IMR-90 (cell line): ENCODE data around the gene PZP. TPM values are rescaled to one million over a fixed set of nuclear protein-coding genes. Genes with fewer than 3 reads are reported as not detected.

Experiments used
- ATAC-seq: fragments of 200-7000 bp; cut with Tn5 transposase; 2 replicates; pipeline ENCODE4 v1.9.1; 2020; ENCODE audit warnings: low read depth, mild to moderate bottlenecking, moderate library complexity
- BruUV-seq: library from RNA; stranded (reverse); fragments of 400-500 nt; replicated peaks from 2 replicates; lab custom pipeline; 2021; lab: Mats Ljungman, UMichigan
- CTCF ChIA-PET: fragments of 300-600 bp; formaldehyde crosslinking; extraction: SDS; loops from one replicate; lab custom pipeline; 2021; ENCODE audit warnings: antibody characterized with exemption; lab: Yijun Ruan, JAX
- POLR2A ChIA-PET: fragments of 300-600 bp; sonication (Branson Sonifier 250); formaldehyde crosslinking; loops from one replicate; lab custom pipeline; 2022; ENCODE audit warnings: antibody characterized with exemption; ENCODE audit not compliant: unreplicated experiment; lab: Charles Lee
- DNase-seq: peaks from one replicate; pipeline ENCODE4 v3.0.0; 2013
- H2AFZ ChIP-seq: replicated peaks from 2 replicates; pipeline ENCODE3; 2013; ENCODE audit warnings: low read length, mild to moderate bottlenecking; ENCODE audit not compliant: poor library complexity
- H2AK5ac ChIP-seq: 2 replicates; pipeline ENCODE4 v1.6.1; 2013; ENCODE audit warnings: low read depth, low read length, inconsistent platforms
- H2AK9ac ChIP-seq: replicated peaks from 2 replicates; pipeline ENCODE3; 2013; ENCODE audit warnings: mild to moderate bottlenecking, low read depth, low read length, moderate library complexity; ENCODE audit not compliant: poor library complexity
- H2BK120ac ChIP-seq: 2 replicates; pipeline ENCODE4 v1.6.1; 2013; ENCODE audit warnings: low read depth, low read length, inconsistent platforms
- H2BK15ac ChIP-seq: 3 replicates; pipeline ENCODE4 v1.6.1; 2013; ENCODE audit warnings: low read depth, low read length, inconsistent platforms
- H2BK20ac ChIP-seq: 2 replicates; pipeline ENCODE4 v1.6.1; 2013; ENCODE audit warnings: low read depth, mild to moderate bottlenecking, inconsistent platforms, low read length, moderate library complexity
- H2BK5ac ChIP-seq: 2 replicates; pipeline ENCODE4 v1.6.1; 2013; ENCODE audit warnings: mild to moderate bottlenecking, low read depth, low read length, inconsistent platforms; ENCODE audit not compliant: poor library complexity, severe bottlenecking
- H3K14ac ChIP-seq: replicated peaks from 2 replicates; pipeline ENCODE4 v1.6.1; 2013; ENCODE audit warnings: low read depth, low read length, inconsistent platforms
- H3K18ac ChIP-seq: 2 replicates; pipeline ENCODE4 v1.6.1; 2013; ENCODE audit warnings: low read depth, low read length, control low read depth
- H3K23ac ChIP-seq: 2 replicates; pipeline ENCODE4 v1.6.1; 2013; ENCODE audit warnings: low read depth, low read length, inconsistent platforms
- H3K27ac ChIP-seq: 2 replicates; pipeline ENCODE4 v1.5.1; 2013; ENCODE audit warnings: mild to moderate bottlenecking, control low read depth, low read length; ENCODE audit not compliant: insufficient read depth
- H3K27me3 ChIP-seq: 2 replicates; pipeline ENCODE4 v1.6.1; 2013; ENCODE audit warnings: low read length; ENCODE audit not compliant: control insufficient read depth, insufficient read depth
- H3K36me3 ChIP-seq: 2 replicates; pipeline ENCODE4 v1.6.1; 2013; ENCODE audit warnings: low read length, mixed read lengths; ENCODE audit not compliant: control insufficient read depth, insufficient read depth
- H3K4ac ChIP-seq: 2 replicates; pipeline ENCODE4 v1.6.1; 2013; ENCODE audit warnings: low read depth, low read length, inconsistent platforms
- H3K4me1 ChIP-seq: 2 replicates; pipeline ENCODE4 v1.6.1; 2013; ENCODE audit warnings: low read length, mixed read lengths; ENCODE audit not compliant: control insufficient read depth, insufficient read depth
- H3K4me2 ChIP-seq: 2 replicates; pipeline ENCODE4 v1.6.1; 2013; ENCODE audit warnings: low read depth, mild to moderate bottlenecking, control low read depth, low read length, moderate library complexity
- H3K4me3 ChIP-seq: 2 replicates; pipeline ENCODE4 v1.5.1; 2013; ENCODE audit warnings: low read depth, mild to moderate bottlenecking, control low read depth, low read length, moderate library complexity; ENCODE audit not compliant: insufficient read depth
- H3K56ac ChIP-seq: 2 replicates; pipeline ENCODE4 v1.6.1; 2013; ENCODE audit warnings: low read length, inconsistent platforms; ENCODE audit not compliant: insufficient read depth; ENCODE audit errors: extremely low read depth
- H3K79me1 ChIP-seq, 2 experiments: 2 replicates each; pipeline ENCODE4 v1.6.1; 2013; ENCODE audit warnings: low read length in 2 of 2, inconsistent platforms in 1 of 2, low read depth in 1 of 2
- H3K9ac ChIP-seq: 2 replicates; pipeline ENCODE4 v1.6.1; 2013; ENCODE audit warnings: low read depth, low read length, control low read depth
- H3K9me1 ChIP-seq: 2 replicates; pipeline ENCODE4 v1.6.1; 2013; ENCODE audit warnings: low read length, inconsistent platforms; ENCODE audit not compliant: insufficient read depth
- H3K9me3 ChIP-seq: 2 replicates; pipeline ENCODE4 v1.6.1; 2013; ENCODE audit warnings: low read length; ENCODE audit not compliant: control insufficient read depth, insufficient read depth
- H4K20me1 ChIP-seq: 2 replicates; pipeline ENCODE4 v1.6.1; 2013; ENCODE audit warnings: low read length, inconsistent platforms; ENCODE audit not compliant: insufficient read depth
- H4K5ac ChIP-seq: 2 replicates; pipeline ENCODE4 v1.6.1; 2013; ENCODE audit warnings: mild to moderate bottlenecking, low read depth, low read length, control low read depth
- H4K8ac ChIP-seq, 2 experiments: 2 replicates each; pipeline ENCODE4 v1.6.1; 2013; ENCODE audit warnings: low read depth in 2 of 2, low read length in 2 of 2, control low read depth in 1 of 2, inconsistent platforms in 1 of 2
- H4K91ac ChIP-seq: 2 replicates; pipeline ENCODE4 v1.6.1; 2013; ENCODE audit warnings: low read depth, low read length, inconsistent platforms; ENCODE audit not compliant: insufficient read depth
- CEBPB ChIP-seq: IDR thresholded peaks from 2 replicates; pipeline ENCODE4 v1.6.1; 2012; ENCODE audit warnings: low read depth, low read length, improper control_type of control experiment
- CHD1 ChIP-seq: IDR thresholded peaks from 2 replicates; pipeline ENCODE4 v1.6.1; 2012; ENCODE audit warnings: low read depth, low read length, improper control_type of control experiment
- CTCF ChIP-seq: conservative IDR thresholded peaks from 2 replicates; pipeline ENCODE4 v1.5.1; 2012; ENCODE audit warnings: mild to moderate bottlenecking, low read depth, low read length, improper control_type of control experiment
- FOS ChIP-seq: fragments of 150-350 bp; IDR thresholded peaks from 2 replicates; pipeline ENCODE4 v1.6.1; 2016; ENCODE audit warnings: low read depth, low read length
- MAFK ChIP-seq: IDR thresholded peaks from 2 replicates; pipeline ENCODE4 v1.6.1; 2012; ENCODE audit warnings: low read depth, low read length, improper control_type of control experiment
- MAZ ChIP-seq: IDR thresholded peaks from 2 replicates; pipeline ENCODE4 v1.6.1; 2012; ENCODE audit warnings: low read depth, mild to moderate bottlenecking, low read length, improper control_type of control experiment, moderate library complexity, borderline replicate concordance
- MXI1 ChIP-seq: IDR thresholded peaks from 2 replicates; pipeline ENCODE4 v1.6.1; 2012; ENCODE audit warnings: low read depth, mild to moderate bottlenecking, low read length, moderate library complexity, borderline replicate concordance
- NFE2L2 ChIP-seq: fragments of 150-350 bp; IDR thresholded peaks from 2 replicates; pipeline ENCODE4 v1.6.1; 2016; ENCODE audit warnings: low read depth, mild to moderate bottlenecking, low read length
- RCOR1 ChIP-seq: IDR thresholded peaks from 2 replicates; pipeline ENCODE4 v1.6.1; 2012; ENCODE audit warnings: mild to moderate bottlenecking, low read length, improper control_type of control experiment; ENCODE audit not compliant: insufficient replicate concordance
- RFX5 ChIP-seq: IDR thresholded peaks from 2 replicates; pipeline ENCODE4 v1.8.0; 2012; ENCODE audit warnings: low read depth, mild to moderate bottlenecking, low read length, moderate library complexity
- SMC3 ChIP-seq: fragments of 150-350 bp; IDR thresholded peaks from 2 replicates; pipeline ENCODE4 v1.6.1; 2016; ENCODE audit warnings: low read depth, mild to moderate bottlenecking, antibody characterized with exemption, low read length, moderate library complexity
- WGBS, 2 experiments: methylation state at CpG; one replicate each; pipeline versions ENCODE4 v1.1.5 to v1.1.7; 2013; ENCODE audit warnings: missing lambda C conversion rate in 2 of 2; ENCODE audit not compliant: insufficient read length in 1 of 2; ENCODE audit errors: extremely low coverage in 2 of 2; 5-methylcytosine and 5-hydroxymethylcytosine counted together
- dilution Hi-C: fragments of 300-500 bp; cut with HindIII; formaldehyde crosslinking; loops from one replicate; pipeline ENCODE4 v1.14.3; 2018; ENCODE audit warnings: low sequenced_read_pairs; ENCODE audit not compliant: unreplicated experiment
- in situ Hi-C: fragments of 300-500 bp; cut with MboI; formaldehyde crosslinking; loops from 3 replicates; pipeline ENCODE4 v1.14.3; 2019; ENCODE audit warnings: low sequenced_read_pairs, inconsistent platforms, mixed read lengths
- intact Hi-C: fragments of 100-400 bp; cut with micrococcal nuclease; formaldehyde crosslinking; loops from 2 replicates; pipeline ENCODE4 v1.10.0; 2022
- polyA plus RNA-seq, 3 experiments: library from polyadenylated mRNA; depleted of rRNA; stranded (reverse); fragments of >200 nt; gene quantifications; 2 replicates each; pipeline ENCODE4 v1.2.3, GENCODE V29; 2012; ENCODE audit warnings: low replicate concordance in 1 of 3
- total RNA-seq: library from RNA; depleted of rRNA; stranded (reverse); fragments of >200 nt; gene quantifications from 2 replicates; pipeline ENCODE4 v1.2.3, GENCODE V29; 2012
- TF ChIP-seq, protein P1 (sequence below): fragments of 150-350 bp; IDR thresholded peaks from 2 replicates; pipeline ENCODE4 v1.6.1; 2017; ENCODE audit warnings: mild to moderate bottlenecking, antibody characterized with exemption, low read length, low read depth

Gene PZP
- total and polyA plus RNA-seq, 2 of the 4 experiments (the other 2 are of a cell fraction) = not detected

DNA sequence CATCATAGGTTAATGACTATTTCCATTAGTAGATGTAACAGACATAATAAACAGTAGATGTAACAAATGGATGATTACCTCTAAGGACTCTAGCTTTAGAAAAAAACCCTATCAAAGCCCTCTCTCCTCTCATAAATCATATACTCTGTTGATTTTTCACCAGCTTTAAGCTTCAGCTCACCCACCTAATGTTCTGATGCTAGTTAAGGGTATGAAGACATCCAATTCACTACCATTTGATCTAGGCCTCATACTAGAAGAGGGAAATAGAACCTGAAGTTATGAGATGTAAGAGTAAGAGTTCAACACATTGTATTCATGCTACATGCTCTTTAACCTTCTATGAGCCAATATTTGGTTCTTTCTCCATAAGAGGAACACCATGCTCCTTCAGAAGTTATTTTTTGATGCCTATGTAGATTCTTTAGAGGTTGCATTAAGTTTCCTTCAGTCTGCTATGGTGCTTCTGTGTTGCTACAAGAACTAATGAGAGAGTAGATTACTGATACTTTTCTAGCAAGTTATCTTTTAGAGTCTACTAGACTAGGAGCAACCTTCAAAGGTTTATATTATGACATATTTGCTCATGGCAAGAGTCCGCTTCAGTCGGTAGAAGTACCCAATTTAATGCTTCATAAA lies 108.5 kb downstream of the PZP start:
- Histone ChIP-seq H3K9ac (no peak overlapping the region), H3K56ac (no peak overlapping the region), H2AFZ (no peak overlapping the region), H3K14ac (no peak overlapping the region), H4K8ac (no peak overlapping the region), H3K27ac (no peak overlapping the region), H2AK5ac (no peak overlapping the region), H2AK9ac (no peak overlapping the region), H2BK20ac (no peak overlapping the region), H2BK5ac (no peak overlapping the region), H3K4me1 (no peaks in the 10 kb centered on the region), H3K9me3 (no peaks in the 10 kb centered on the region), H3K36me3 (peaks cover 4% of the 10 kb centered on the region; the same call in 1 of the 2 replicates), H3K27me3 (no peaks in the 10 kb centered on the region), H2BK120ac (no peak overlapping the region), H2BK15ac (no peak overlapping the region), H3K4me3 (no peak overlapping the region), H3K18ac (no peak overlapping the region), H3K23ac (no peak overlapping the region), H3K4ac (no peak overlapping the region), H4K20me1 (no peaks in the 10 kb centered on the region), H3K79me1 (no peaks in the 10 kb centered on the region), H3K4me2 (no peak overlapping the region), H3K9me1 (no peaks in the 10 kb centered on the region), H4K91ac (no peak overlapping the region), H4K5ac (no peak overlapping the region)
- BruUV-seq = no TSS peak
- intact Hi-C loops = no loop called here
- dilution Hi-C loops = no loop called here
- DNase-seq = no peak
- ChIA-PET CTCF (no interaction called here), POLR2A (no interaction called here)
- no peak for ATAC-seq
- in situ Hi-C loops = no loop called here
- WGBS, 2 experiments = no CpG with 5 or more reads among the region's 2 CpGs
- TF ChIP-seq CHD1 = no peak
- no peak for TF ChIP-seq FOS
- no peak for TF ChIP-seq MAZ
- no peak for TF ChIP-seq SMC3
- no peak for TF ChIP-seq MAFK
- no peak for TF ChIP-seq CTCF
- TF ChIP-seq CEBPB = no peak
- TF ChIP-seq, protein P1, sequence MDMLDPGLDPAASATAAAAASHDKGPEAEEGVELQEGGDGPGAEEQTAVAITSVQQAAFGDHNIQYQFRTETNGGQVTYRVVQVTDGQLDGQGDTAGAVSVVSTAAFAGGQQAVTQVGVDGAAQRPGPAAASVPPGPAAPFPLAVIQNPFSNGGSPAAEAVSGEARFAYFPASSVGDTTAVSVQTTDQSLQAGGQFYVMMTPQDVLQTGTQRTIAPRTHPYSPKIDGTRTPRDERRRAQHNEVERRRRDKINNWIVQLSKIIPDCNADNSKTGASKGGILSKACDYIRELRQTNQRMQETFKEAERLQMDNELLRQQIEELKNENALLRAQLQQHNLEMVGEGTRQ = no peak
- TF ChIP-seq RFX5 = no peak
- no peak for TF ChIP-seq RCOR1
- TF ChIP-seq NFE2L2 = no peak
- no peak for TF ChIP-seq MXI1
